ENCODE data around the gene QPRT. TPM values are rescaled to one million over a fixed set of nuclear protein-coding genes. Genes with fewer than 3 reads are reported as not detected.

Gene QPRT
- total and polyA plus RNA-seq, 2 of the 13 experiments (the other 11 are each of a cell fraction or from before 2014, with no cell fraction given): 130 to 218 TPM

DNA sequence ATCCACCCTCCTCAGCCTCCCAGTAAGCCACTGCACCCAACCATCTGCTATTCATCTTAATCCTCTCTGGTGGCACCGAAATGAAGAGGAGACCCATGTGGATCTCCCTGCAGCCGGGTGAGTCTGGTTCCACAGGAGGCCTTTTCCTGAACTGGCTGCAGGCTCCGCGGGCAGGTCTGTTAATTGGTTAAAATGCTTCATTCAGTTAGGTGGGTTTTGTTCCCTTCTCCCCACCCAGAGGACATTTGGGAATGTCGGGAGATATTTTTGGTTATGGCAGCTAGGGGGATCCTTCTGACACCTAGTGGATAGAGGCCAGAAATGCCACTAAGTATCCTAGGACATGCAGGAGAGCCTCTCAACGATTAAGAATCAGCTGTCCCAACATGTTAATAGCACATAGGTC, 50.1 kb downstream of the QPRT start (continued):
- TF ChIP-seq REST (IDR thresholded peaks at IDR 0.05; ENCODE audit: borderline replicate concordance in 1 of 2, low read depth in 1 of 2, low read length in 2 of 2) (no peak), SOX13 (IDR thresholded peaks at IDR 0.05) (no peak), SOX13 (CRISPR knock-in tag; conservative IDR thresholded peaks at IDR 0.05 in 1 of 2, IDR thresholded peaks at IDR 0.05 in 1 of 2) (no peak), MAZ (IDR thresholded peaks at IDR 0.05; ENCODE audit: borderline replicate concordance, low read depth, low read length) (no peak), MAZ (CRISPR knock-in tag; IDR thresholded peaks at IDR 0.05; ENCODE audit: low read depth) (no peak), BATF2 (CRISPR knock-in tag; IDR thresholded peaks at IDR 0.05) (no peak), MXD1 (CRISPR knock-in tag; IDR thresholded peaks at IDR 0.05) (no peak), ZNF256 (CRISPR knock-in tag; conservative IDR thresholded peaks at IDR 0.05) (no peak), ZNF780A (CRISPR knock-in tag; IDR thresholded peaks at IDR 0.05) (no peak), CERS6 (CRISPR knock-in tag; IDR thresholded peaks at IDR 0.05) (no peak), ZNF792 (CRISPR knock-in tag; IDR thresholded peaks at IDR 0.05) (no peak), ZMYM4 (CRISPR knock-in tag; IDR thresholded peaks at IDR 0.05) (no peak), ETV5 (CRISPR knock-in tag; IDR thresholded peaks at IDR 0.05; ENCODE audit: borderline replicate concordance) (no peak), NFYB (CRISPR knock-in tag; IDR thresholded peaks at IDR 0.05) (0 out of 2 replicates have a peak, but pooled peaks have one; percentile 10), ZSCAN20 (CRISPR knock-in tag; IDR thresholded peaks at IDR 0.05; ENCODE audit: borderline replicate concordance) (no peak), GATAD2A (CRISPR knock-in tag; IDR thresholded peaks at IDR 0.05) (peak; percentile 55), PHF8 (CRISPR knock-in tag; IDR thresholded peaks at IDR 0.05) (no peak), HNF4A (CRISPR knock-in tag; IDR thresholded peaks at IDR 0.05) (no peak; the same call in 1 of the 2 replicates)
- TF ChIP-seq, protein P1, sequence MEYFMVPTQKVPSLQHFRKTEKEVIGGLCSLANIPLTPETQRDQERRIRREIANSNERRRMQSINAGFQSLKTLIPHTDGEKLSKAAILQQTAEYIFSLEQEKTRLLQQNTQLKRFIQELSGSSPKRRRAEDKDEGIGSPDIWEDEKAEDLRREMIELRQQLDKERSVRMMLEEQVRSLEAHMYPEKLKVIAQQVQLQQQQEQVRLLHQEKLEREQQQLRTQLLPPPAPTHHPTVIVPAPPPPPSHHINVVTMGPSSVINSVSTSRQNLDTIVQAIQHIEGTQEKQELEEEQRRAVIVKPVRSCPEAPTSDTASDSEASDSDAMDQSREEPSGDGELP (IDR thresholded peaks at IDR 0.05; ENCODE audit: borderline replicate concordance, low read depth): peak; percentile 47; the same call in 1 of the 2 replicates
- TF ChIP-seq, protein P2, sequence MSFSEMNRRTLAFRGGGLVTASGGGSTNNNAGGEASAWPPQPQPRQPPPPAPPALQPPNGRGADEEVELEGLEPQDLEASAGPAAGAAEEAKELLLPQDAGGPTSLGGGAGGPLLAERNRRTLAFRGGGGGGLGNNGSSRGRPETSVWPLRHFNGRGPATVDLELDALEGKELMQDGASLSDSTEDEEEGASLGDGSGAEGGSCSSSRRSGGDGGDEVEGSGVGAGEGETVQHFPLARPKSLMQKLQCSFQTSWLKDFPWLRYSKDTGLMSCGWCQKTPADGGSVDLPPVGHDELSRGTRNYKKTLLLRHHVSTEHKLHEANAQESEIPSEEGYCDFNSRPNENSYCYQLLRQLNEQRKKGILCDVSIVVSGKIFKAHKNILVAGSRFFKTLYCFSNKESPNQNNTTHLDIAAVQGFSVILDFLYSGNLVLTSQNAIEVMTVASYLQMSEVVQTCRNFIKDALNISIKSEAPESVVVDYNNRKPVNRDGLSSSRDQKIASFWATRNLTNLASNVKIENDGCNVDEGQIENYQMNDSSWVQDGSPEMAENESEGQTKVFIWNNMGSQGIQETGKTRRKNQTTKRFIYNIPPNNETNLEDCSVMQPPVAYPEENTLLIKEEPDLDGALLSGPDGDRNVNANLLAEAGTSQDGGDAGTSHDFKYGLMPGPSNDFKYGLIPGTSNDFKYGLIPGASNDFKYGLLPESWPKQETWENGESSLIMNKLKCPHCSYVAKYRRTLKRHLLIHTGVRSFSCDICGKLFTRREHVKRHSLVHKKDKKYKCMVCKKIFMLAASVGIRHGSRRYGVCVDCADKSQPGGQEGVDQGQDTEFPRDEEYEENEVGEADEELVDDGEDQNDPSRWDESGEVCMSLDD (CRISPR knock-in tag; IDR thresholded peaks at IDR 0.05; ENCODE audit: borderline replicate concordance): no peak
